HG02938 (cell line): Measurements from ENCODE around the gene BAK1.
"Not testable (repeated sequence)": the region's sequence is repeated elsewhere in the genome, so short reads cannot be mapped to it uniquely, and the experiment has no call there.

Source experiments
- ATAC-seq: cut with Tn5 transposase; IDR thresholded peaks from one replicate; pipeline ENCODE4 v1.9.1; 2021; ENCODE audit warnings: mild to moderate bottlenecking, moderate library complexity; ENCODE audit not compliant: unreplicated experiment

Gene BAK1

GRCh38 chr6:33609019-33609418 is 28.9 kb upstream of the BAK1 start:
- no peak for ATAC-seq

- no peak for ATAC-seq
Observed at GRCh38 chr6:33607784-33608161, 27.7 kb upstream of the BAK1 start.

GRCh38 chr6:33607126-33607783 is 27.2 kb upstream of the BAK1 start:
- no peak for ATAC-seq

GRCh38 chr6:33606642-33607041 is 26.6 kb upstream of the BAK1 start:
- ATAC-seq, result no peak

- ATAC-seq, result no peak
Observed at GRCh38 chr6:33604941-33605854, 25.1 kb upstream of the BAK1 start.

- ATAC-seq, result no peak
Observed at GRCh38 chr6:33602180-33602579, 22.1 kb upstream of the BAK1 start.

GRCh38 chr6:33600761-33601160 is 20.7 kb upstream of the BAK1 start:
- ATAC-seq, result no peak

GRCh38 chr6:33599413-33599938 is 19.4 kb upstream of the BAK1 start:
- ATAC-seq, result no peak

GRCh38 chr6:33597551-33598322 is 17.7 kb upstream of the BAK1 start:
- no peak for ATAC-seq

GRCh38 chr6:33596894-33597293 is 16.8 kb upstream of the BAK1 start:
- ATAC-seq, result not testable (repeated sequence)

GRCh38 chr6:33595001-33595846 is 15.1 kb upstream of the BAK1 start:
- no peak for ATAC-seq

GRCh38 chr6:33593414-33593727 is 13.3 kb upstream of the BAK1 start:
- no peak for ATAC-seq

- no peak for ATAC-seq
Observed at GRCh38 chr6:33592595-33593413, 12.7 kb upstream of the BAK1 start.

GRCh38 chr6:33592280-33592594 is 12.2 kb upstream of the BAK1 start:
- no peak for ATAC-seq

GRCh38 chr6:33591424-33592032 is 11.5 kb upstream of the BAK1 start:
- no peak for ATAC-seq

- ATAC-seq, result no peak
Observed at GRCh38 chr6:33590531-33591198, 10.6 kb upstream of the BAK1 start.

- ATAC-seq, result no peak
Observed at GRCh38 chr6:33589731-33590530, 9.9 kb upstream of the BAK1 start.

GRCh38 chr6:33589392-33589730 is 9.3 kb upstream of the BAK1 start:
- ATAC-seq, result no peak
